ENCODE data around the gene KIF4B.

KIF4B gene

GRCh38 chr5:155023320-155023719 is 9.8 kb downstream of the KIF4B start:
- Histone ChIP-seq H4K8ac (ENCODE audit: low read depth, low read length) (no peak overlapping the region), H3K9me3 (ENCODE audit: insufficient read depth, low read depth, low read length) (no peaks in the 10 kb centered on the region), H3K36me3 (ENCODE audit: control insufficient read depth in 1 of 2, insufficient read depth in 2 of 2, low read length in 2 of 2) (no peaks in the 10 kb centered on the region), H3K4me1 (ENCODE audit: control insufficient read depth in 1 of 2, insufficient read depth in 2 of 2, low read length in 2 of 2) (no peaks in the 10 kb centered on the region), H3K27me3 (ENCODE audit: insufficient read depth, low read length) (no peaks in the 10 kb centered on the region), H4K91ac (ENCODE audit: low read depth, low read length) (no peak overlapping the region), H2BK12ac (ENCODE audit: low read length) (no peak overlapping the region), H4K12ac (ENCODE audit: low read depth, low read length) (no peak overlapping the region), H3K14ac (ENCODE audit: low read length) (no peak overlapping the region), H3K79me2 (ENCODE audit: control insufficient read depth, insufficient read depth, low read length, poor library complexity) (no peaks in the 10 kb centered on the region), H3K4me3 (ENCODE audit: low read depth, low read length) (no peak overlapping the region), H2BK120ac (ENCODE audit: insufficient read depth, low read length, poor library complexity) (no peak overlapping the region), H3K4ac (ENCODE audit: low read depth, low read length) (no peak overlapping the region), H3K4me2 (ENCODE audit: low read length) (no peak overlapping the region), H3K79me1 (ENCODE audit: low read length) (no peaks in the 10 kb centered on the region), H2AFZ (ENCODE audit: insufficient read depth, low read length, poor library complexity) (no peak overlapping the region), H3K9ac (ENCODE audit: low read length) (no peak overlapping the region), H2AK5ac (ENCODE audit: low read length) (no peak overlapping the region), H2BK5ac (ENCODE audit: low read depth, low read length, poor library complexity) (no peak overlapping the region), H3K23ac (ENCODE audit: low read length) (no peak overlapping the region), H3K27ac (ENCODE audit: low read depth, low read length) (no peak overlapping the region), H3K18ac (ENCODE audit: low read length) (no peak overlapping the region)
- DNase-seq: no peak
- no CpG with 5 or more reads among the region's 3 CpGs for WGBS (ENCODE audit: extremely low coverage, insufficient coverage, insufficient read length)

- WGBS (ENCODE audit: extremely low coverage, insufficient coverage, insufficient read length): no CpG with 5 or more reads among the region's 5 CpGs
These were observed 10.5 kb downstream of the KIF4B start for GRCh38 chr5:155024015-155024414.

DNA sequence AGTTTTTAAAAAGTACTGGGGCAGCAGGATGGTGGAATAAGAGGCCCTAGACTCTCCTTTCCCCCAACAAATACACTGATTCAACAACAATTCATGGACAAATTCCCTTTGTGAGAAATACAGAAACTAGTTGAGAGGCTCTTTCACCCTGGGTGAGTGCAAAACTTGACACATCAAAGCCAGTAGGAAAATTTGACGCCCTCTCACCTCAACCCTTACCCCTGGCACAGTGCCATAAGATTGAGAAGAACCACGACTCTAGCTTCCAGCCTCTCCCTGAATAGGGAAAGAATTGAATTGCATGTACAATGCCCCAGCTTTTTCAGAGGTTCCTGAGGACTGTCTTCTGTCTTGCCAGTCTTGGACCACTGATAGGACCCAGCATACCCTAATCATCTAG is 12.3 kb downstream of the KIF4B start:
- no peak overlapping the region for H2BK12ac ChIP-seq (ENCODE audit: low read length)
- H3K27ac ChIP-seq (ENCODE audit: low read depth, low read length): no peak overlapping the region
- H2AK5ac ChIP-seq (ENCODE audit: low read length): no peak overlapping the region
- H3K4me2 ChIP-seq (ENCODE audit: low read length): no peak overlapping the region
- no peak overlapping the region for H2AFZ ChIP-seq (ENCODE audit: insufficient read depth, low read length, poor library complexity)
- H4K12ac ChIP-seq (ENCODE audit: low read depth, low read length): no peak overlapping the region
- no CpG with 5 or more reads among the region's 2 CpGs for WGBS (ENCODE audit: extremely low coverage, insufficient coverage, insufficient read length)
- DNase-seq: no peak
- no peak overlapping the region for H3K14ac ChIP-seq (ENCODE audit: low read length)
- H3K36me3 ChIP-seq (ENCODE audit: control insufficient read depth in 1 of 2, insufficient read depth in 2 of 2, low read length in 2 of 2): no peaks in the 10 kb centered on the region
- no peaks in the 10 kb centered on the region for H3K79me2 ChIP-seq (ENCODE audit: control insufficient read depth, insufficient read depth, low read length, poor library complexity)
- H3K4me3 ChIP-seq (ENCODE audit: low read depth, low read length): no peak overlapping the region
- no peak overlapping the region for H3K4ac ChIP-seq (ENCODE audit: low read depth, low read length)
- H3K27me3 ChIP-seq (ENCODE audit: insufficient read depth, low read length): no peaks in the 10 kb centered on the region
- no peak overlapping the region for H2BK5ac ChIP-seq (ENCODE audit: low read depth, low read length, poor library complexity)
- H2BK120ac ChIP-seq (ENCODE audit: insufficient read depth, low read length, poor library complexity): no peak overlapping the region
- no peaks in the 10 kb centered on the region for H3K4me1 ChIP-seq (ENCODE audit: control insufficient read depth in 1 of 2, insufficient read depth in 2 of 2, low read length in 2 of 2)
- H3K9me3 ChIP-seq (ENCODE audit: insufficient read depth, low read depth, low read length): no peaks in the 10 kb centered on the region
- H4K91ac ChIP-seq (ENCODE audit: low read depth, low read length): no peak overlapping the region
- H3K9ac ChIP-seq (ENCODE audit: low read length): no peak overlapping the region
- H4K8ac ChIP-seq (ENCODE audit: low read depth, low read length): no peak overlapping the region
- no peak overlapping the region for H3K23ac ChIP-seq (ENCODE audit: low read length)
- no peak overlapping the region for H3K18ac ChIP-seq (ENCODE audit: low read length)
- no peaks in the 10 kb centered on the region for H3K79me1 ChIP-seq (ENCODE audit: low read length)

More at GRCh38 chr5:155024015-155024414, 10.5 kb downstream of the KIF4B start:
- Histone ChIP-seq H2BK12ac (ENCODE audit: low read length) (no peak overlapping the region), H3K4ac (ENCODE audit: low read depth, low read length) (no peak overlapping the region), H2BK120ac (ENCODE audit: insufficient read depth, low read length, poor library complexity) (no peak overlapping the region), H3K23ac (ENCODE audit: low read length) (no peak overlapping the region), H3K4me1 (ENCODE audit: control insufficient read depth in 1 of 2, insufficient read depth in 2 of 2, low read length in 2 of 2) (no peaks in the 10 kb centered on the region), H3K18ac (ENCODE audit: low read length) (no peak overlapping the region), H3K9me3 (ENCODE audit: insufficient read depth, low read depth, low read length) (no peaks in the 10 kb centered on the region), H3K14ac (ENCODE audit: low read length) (no peak overlapping the region), H3K27me3 (ENCODE audit: insufficient read depth, low read length) (no peaks in the 10 kb centered on the region), H3K9ac (ENCODE audit: low read length) (no peak overlapping the region), H2AFZ (ENCODE audit: insufficient read depth, low read length, poor library complexity) (no peak overlapping the region), H4K8ac (ENCODE audit: low read depth, low read length) (no peak overlapping the region), H3K79me1 (ENCODE audit: low read length) (no peaks in the 10 kb centered on the region), H3K79me2 (ENCODE audit: control insufficient read depth, insufficient read depth, low read length, poor library complexity) (no peaks in the 10 kb centered on the region), H3K36me3 (ENCODE audit: control insufficient read depth in 1 of 2, insufficient read depth in 2 of 2, low read length in 2 of 2) (no peaks in the 10 kb centered on the region), H2AK5ac (ENCODE audit: low read length) (no peak overlapping the region), H3K4me3 (ENCODE audit: low read depth, low read length) (no peak overlapping the region), H4K12ac (ENCODE audit: low read depth, low read length) (no peak overlapping the region), H4K91ac (ENCODE audit: low read depth, low read length) (no peak overlapping the region), H2BK5ac (ENCODE audit: low read depth, low read length, poor library complexity) (no peak overlapping the region), H3K27ac (ENCODE audit: low read depth, low read length) (no peak overlapping the region), H3K4me2 (ENCODE audit: low read length) (no peak overlapping the region)
- DNase-seq: no peak

GRCh38 chr5:155027993-155028629 is 14.6 kb downstream of the KIF4B start:
- Histone ChIP-seq H3K14ac (ENCODE audit: low read length) (no peak overlapping the region), H3K4me1 (ENCODE audit: control insufficient read depth in 1 of 2, insufficient read depth in 2 of 2, low read length in 2 of 2) (no peaks in the 10 kb centered on the region), H3K79me1 (ENCODE audit: low read length) (no peaks in the 10 kb centered on the region), H4K91ac (ENCODE audit: low read depth, low read length) (no peak overlapping the region), H3K9me3 (ENCODE audit: insufficient read depth, low read depth, low read length) (no peaks in the 10 kb centered on the region), H3K79me2 (ENCODE audit: control insufficient read depth, insufficient read depth, low read length, poor library complexity) (no peaks in the 10 kb centered on the region), H3K4me2 (ENCODE audit: low read length) (no peak overlapping the region), H3K4me3 (ENCODE audit: low read depth, low read length) (no peak overlapping the region), H3K27ac (ENCODE audit: low read depth, low read length) (no peak overlapping the region), H3K4ac (ENCODE audit: low read depth, low read length) (no peak overlapping the region), H2BK12ac (ENCODE audit: low read length) (no peak overlapping the region), H2AFZ (ENCODE audit: insufficient read depth, low read length, poor library complexity) (no peak overlapping the region), H4K12ac (ENCODE audit: low read depth, low read length) (no peak overlapping the region), H2AK5ac (ENCODE audit: low read length) (no peak overlapping the region), H3K18ac (ENCODE audit: low read length) (no peak overlapping the region), H3K9ac (ENCODE audit: low read length) (no peak overlapping the region), H3K27me3 (ENCODE audit: insufficient read depth, low read length) (no peaks in the 10 kb centered on the region), H2BK5ac (ENCODE audit: low read depth, low read length, poor library complexity) (no peak overlapping the region), H3K36me3 (ENCODE audit: control insufficient read depth in 1 of 2, insufficient read depth in 2 of 2, low read length in 2 of 2) (no peaks in the 10 kb centered on the region), H2BK120ac (ENCODE audit: insufficient read depth, low read length, poor library complexity) (no peak overlapping the region), H3K23ac (ENCODE audit: low read length) (no peak overlapping the region), H4K8ac (ENCODE audit: low read depth, low read length) (no peak overlapping the region)
- WGBS (ENCODE audit: extremely low coverage, insufficient coverage, insufficient read length): no CpG with 5 or more reads among the region's 1 CpG
- no peak for DNase-seq

Data from trophoblast cell (in vitro differentiated cells and primary cell).